WTC11 (cell line): Measurements from ENCODE around the gene MORC4. TPM values are rescaled to one million over a fixed set of nuclear protein-coding genes. Genes with fewer than 3 reads are reported as not detected.

Experiments used
- ATAC-seq: fragments of 200-7000 bp; cut with Tn5 transposase; 2 replicates; pipeline ENCODE4 v1.10.0; 2021; ENCODE audit warnings: mild to moderate bottlenecking, moderate library complexity
- CTCF ChIA-PET: fragments of 300-600 bp; sonication (Branson Sonifier 250); formaldehyde crosslinking; loops from one replicate; lab custom pipeline; 2021; ENCODE audit warnings: antibody characterized with exemption; lab: Charles Lee
- POLR2A ChIA-PET: fragments of 350-600 bp; sonication (Branson Sonifier 250); formaldehyde crosslinking; loops from one replicate; lab custom pipeline; 2021; ENCODE audit warnings: antibody characterized with exemption; lab: Charles Lee
- DNase-seq: peaks from one replicate; pipeline ENCODE4 v3.0.0; 2021; ENCODE audit warnings: low spot score
- H3K27ac Mint-ChIP-seq: 2 replicates; pipeline ENCODE4 v1.8.0; 2021; ENCODE audit warnings: mixed read lengths
- H3K27me3 Mint-ChIP-seq: 2 replicates; pipeline ENCODE4 v1.8.0; 2021; ENCODE audit warnings: low read depth, mild to moderate bottlenecking, moderate library complexity, mixed read lengths
- H3K36me3 Mint-ChIP-seq: 2 replicates; pipeline ENCODE4 v1.8.0; 2021; ENCODE audit warnings: mixed read lengths
- H3K4me1 Mint-ChIP-seq: 2 replicates; pipeline ENCODE4 v1.8.0; 2022; ENCODE audit warnings: mixed read lengths
- H3K4me3 Mint-ChIP-seq: 2 replicates; pipeline ENCODE4 v1.8.0; 2021; ENCODE audit warnings: mild to moderate bottlenecking, moderate library complexity, mixed read lengths
- H3K9me3 Mint-ChIP-seq: 2 replicates; pipeline ENCODE4 v1.8.0; 2021; ENCODE audit warnings: mixed read lengths
- ATF1 ChIP-seq: sonication (generic); formaldehyde crosslinking; IDR thresholded peaks from 2 replicates; pipeline ENCODE4 v1.8.1; 2023; ENCODE audit warnings: mild to moderate bottlenecking, moderate library complexity, missing genetic modification reagents
- ATF3 ChIP-seq: sonication (generic); formaldehyde crosslinking; conservative IDR thresholded peaks from 2 replicates; pipeline ENCODE4 v1.8.1; 2022; ENCODE audit warnings: mild to moderate bottlenecking, missing genetic modification reagents
- CBFB ChIP-seq: sonication (generic); formaldehyde crosslinking; IDR thresholded peaks from 2 replicates; pipeline ENCODE4 v1.8.1; 2022; ENCODE audit warnings: mild to moderate bottlenecking, low read depth, missing genetic modification reagents
- CREB1 ChIP-seq: sonication (generic); formaldehyde crosslinking; IDR thresholded peaks from 2 replicates; pipeline ENCODE4 v1.8.0; 2023; ENCODE audit warnings: mild to moderate bottlenecking, missing genetic modification reagents
- FOXJ3 ChIP-seq: sonication (generic); formaldehyde crosslinking; IDR thresholded peaks from 2 replicates; pipeline ENCODE4 v1.9.0; 2021; ENCODE audit warnings: missing genetic modification reagents, mild to moderate bottlenecking, borderline replicate concordance
- FOXP4 ChIP-seq: sonication (generic); formaldehyde crosslinking; IDR thresholded peaks from 2 replicates; pipeline ENCODE4 v1.8.0; 2022; ENCODE audit warnings: mild to moderate bottlenecking, missing genetic modification reagents
- HMGA2 ChIP-seq: fragments of 250-450 bp; sonication (Bioruptor Pico); IDR thresholded peaks from 2 replicates; pipeline ENCODE4 v1.4.0; 2021; ENCODE audit warnings: mild to moderate bottlenecking, moderate library complexity
- NFATC4 ChIP-seq: fragments of 250-450 bp; sonication (Bioruptor Pico); IDR thresholded peaks from 2 replicates; pipeline ENCODE4 v1.9.0; 2021; ENCODE audit warnings: mild to moderate bottlenecking
- OVOL2 ChIP-seq: fragments of 250-450 bp; sonication (Bioruptor Pico); IDR thresholded peaks from 2 replicates; pipeline ENCODE4 v1.9.0; 2021; ENCODE audit warnings: mild to moderate bottlenecking, borderline replicate concordance
- PRDM15 ChIP-seq: sonication (generic); formaldehyde crosslinking; IDR thresholded peaks from 2 replicates; pipeline ENCODE4 v1.8.0; 2022; ENCODE audit warnings: missing genetic modification reagents
- RORB ChIP-seq: fragments of 250-450 bp; sonication (Bioruptor Pico); IDR thresholded peaks from 2 replicates; pipeline ENCODE4 v1.9.0; 2021; ENCODE audit warnings: mild to moderate bottlenecking
- SMAD3 ChIP-seq: sonication (generic); formaldehyde crosslinking; IDR thresholded peaks from 2 replicates; pipeline ENCODE4 v1.8.0; 2022; ENCODE audit warnings: missing genetic modification reagents, mild to moderate bottlenecking, borderline replicate concordance
- SOX15 ChIP-seq: fragments of 250-450 bp; sonication (Bioruptor Pico); IDR thresholded peaks from 2 replicates; pipeline ENCODE4 v1.9.0; 2021; ENCODE audit warnings: mild to moderate bottlenecking
- USF2 ChIP-seq: sonication (generic); formaldehyde crosslinking; IDR thresholded peaks from 2 replicates; pipeline ENCODE4 v1.8.1; 2023; ENCODE audit warnings: mild to moderate bottlenecking, missing genetic modification reagents, moderate library complexity
- ZNF263 ChIP-seq: sonication (generic); formaldehyde crosslinking; IDR thresholded peaks from 2 replicates; pipeline ENCODE4 v1.8.1; 2022; ENCODE audit warnings: low read depth, mild to moderate bottlenecking, moderate library complexity, missing genetic modification reagents
- ZNF281 ChIP-seq: sonication (generic); formaldehyde crosslinking; IDR thresholded peaks from 2 replicates; pipeline ENCODE4 v1.8.0; 2023; ENCODE audit warnings: mild to moderate bottlenecking, missing genetic modification reagents
- ZNF416 ChIP-seq: fragments of 250-450 bp; sonication (Bioruptor Pico); IDR thresholded peaks from 2 replicates; pipeline ENCODE4 v1.9.0; 2021; ENCODE audit warnings: mild to moderate bottlenecking, inconsistent platforms
- total RNA-seq: library from RNA; stranded (reverse); gene quantifications from 3 replicates; pipeline ENCODE4 v1.2.3, GENCODE V29; 2021
- TF ChIP-seq, protein P1 (sequence below): fragments of 250-450 bp; sonication (Bioruptor Pico); IDR thresholded peaks from 2 replicates; pipeline ENCODE4 v1.9.0; 2021; ENCODE audit warnings: mild to moderate bottlenecking
- TF ChIP-seq, protein P2 (sequence below): fragments of 200-600 bp; IDR thresholded peaks from 2 replicates; pipeline ENCODE4 v1.8.0; 2022; ENCODE audit warnings: antibody characterized with exemption

MORC4 gene
- total RNA-seq, 1 experiment from 2014 or later = 4.6 TPM

- ATAC-seq (no peak), DNase-seq (no peak)
- Mint-ChIP-seq H3K4me3 (no peak overlapping the region), H3K9me3 (no peaks in the 10 kb centered on the region), H3K4me1 (peaks cover 4% of the 10 kb centered on the region), H3K36me3 (no peaks in the 10 kb centered on the region), H3K27ac (no peak overlapping the region), H3K27me3 (no peaks in the 10 kb centered on the region)
- POLR2A ChIA-PET = no interaction called here
- CTCF ChIA-PET = interaction anchor here (1.2 to 1.3 kb wide), 2 partner anchors 9 to 56 kb away, joined by 3 to 5 read pairs; no protein-coding TSS in a partner anchor
- TF ChIP-seq NFATC4 (no peak), CREB1 (CRISPR knock-in tag) (no peak), OVOL2 (CRISPR knock-in tag) (no peak), RORB (CRISPR knock-in tag) (no peak), ZNF281 (CRISPR knock-in tag) (no peak), HMGA2 (CRISPR knock-in tag) (no peak), USF2 (no peak), ATF1 (no peak), SOX15 (CRISPR knock-in tag) (no peak), ZNF416 (CRISPR knock-in tag) (no peak), FOXP4 (CRISPR knock-in tag) (no peak)
- TF ChIP-seq, protein P1, sequence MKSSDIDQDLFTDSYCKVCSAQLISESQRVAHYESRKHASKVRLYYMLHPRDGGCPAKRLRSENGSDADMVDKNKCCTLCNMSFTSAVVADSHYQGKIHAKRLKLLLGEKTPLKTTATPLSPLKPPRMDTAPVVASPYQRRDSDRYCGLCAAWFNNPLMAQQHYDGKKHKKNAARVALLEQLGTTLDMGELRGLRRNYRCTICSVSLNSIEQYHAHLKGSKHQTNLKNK (CRISPR knock-in tag) = no peak
- TF ChIP-seq, protein P2, sequence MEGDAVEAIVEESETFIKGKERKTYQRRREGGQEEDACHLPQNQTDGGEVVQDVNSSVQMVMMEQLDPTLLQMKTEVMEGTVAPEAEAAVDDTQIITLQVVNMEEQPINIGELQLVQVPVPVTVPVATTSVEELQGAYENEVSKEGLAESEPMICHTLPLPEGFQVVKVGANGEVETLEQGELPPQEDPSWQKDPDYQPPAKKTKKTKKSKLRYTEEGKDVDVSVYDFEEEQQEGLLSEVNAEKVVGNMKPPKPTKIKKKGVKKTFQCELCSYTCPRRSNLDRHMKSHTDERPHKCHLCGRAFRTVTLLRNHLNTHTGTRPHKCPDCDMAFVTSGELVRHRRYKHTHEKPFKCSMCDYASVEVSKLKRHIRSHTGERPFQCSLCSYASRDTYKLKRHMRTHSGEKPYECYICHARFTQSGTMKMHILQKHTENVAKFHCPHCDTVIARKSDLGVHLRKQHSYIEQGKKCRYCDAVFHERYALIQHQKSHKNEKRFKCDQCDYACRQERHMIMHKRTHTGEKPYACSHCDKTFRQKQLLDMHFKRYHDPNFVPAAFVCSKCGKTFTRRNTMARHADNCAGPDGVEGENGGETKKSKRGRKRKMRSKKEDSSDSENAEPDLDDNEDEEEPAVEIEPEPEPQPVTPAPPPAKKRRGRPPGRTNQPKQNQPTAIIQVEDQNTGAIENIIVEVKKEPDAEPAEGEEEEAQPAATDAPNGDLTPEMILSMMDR = no peak
Observed at GRCh38 chrX:106903856-106904528, 96.0 kb downstream of the MORC4 start.

- peaks cover 8% of the 10 kb centered on the region for H3K4me1 Mint-ChIP-seq
- ATAC-seq = no peak
- no peaks in the 10 kb centered on the region for H3K9me3 Mint-ChIP-seq
- TF ChIP-seq ZNF263 (no peak), SMAD3 (no peak), FOXJ3 (no peak), ZNF416 (CRISPR knock-in tag) (no peak), ATF3 (CRISPR knock-in tag) (no peak), PRDM15 (CRISPR knock-in tag) (no peak), CBFB (CRISPR knock-in tag) (no peak)
- TF ChIP-seq, all 79 proteins: peak for 0
- CTCF ChIA-PET = interaction anchor here (1.2 to 1.3 kb wide), 2 partner anchors 9 to 57 kb away, joined by 3 to 5 read pairs; no protein-coding TSS in a partner anchor
- POLR2A ChIA-PET = no interaction called here
- Mint-ChIP-seq H3K27me3 (no peaks in the 10 kb centered on the region), H3K4me3 (no peak within 1 kb of the TSS), H3K36me3 (no peaks in the 10 kb centered on the region), H3K27ac (no peak within 1 kb of the TSS)
- DNase-seq = no peak
Observed at GRCh38 chrX:106903291-106903824, 96.7 kb downstream of the MORC4 start, which contains the start of gene RIPPLY1. TSS of gene RIPPLY1 (minus strand) at chrX:106903341. CDS start at chrX:106903287, 54 bp downstream.
